Common myeloid progenitor, CD34-positive (primary cell): Measurements from ENCODE around the gene MEG3.
A peak's percentile ranks its signal among the peaks of the same experiment; 100 is the strongest.

Experiments used
- CTCF ChIA-PET: fragments of 350-600 bp; sonication (Branson Sonifier 250); formaldehyde crosslinking; loops from one replicate; lab custom pipeline; 2021; ENCODE audit warnings: antibody characterized with exemption; lab: Charles Lee
- POLR2A ChIA-PET: fragments of 350-600 bp; sonication (Branson Sonifier 250); formaldehyde crosslinking; loops from one replicate; lab custom pipeline; 2021; ENCODE audit warnings: antibody characterized with exemption; lab: Charles Lee
- DNase-seq, 3 donors: peaks; one replicate each; pipeline versions ENCODE4 v3.0.0 to v3.0.0-alpha.2; 2013
- H3K27ac ChIP-seq, 2 experiments: 1 replicate in 1 of 2; 2 replicates in 1 of 2; pipeline ENCODE4 v1.7.0; 2013; ENCODE audit warnings: inconsistent platforms in 2 of 2, low read length in 2 of 2, mild to moderate bottlenecking in 2 of 2, low read depth in 1 of 2, moderate library complexity in 1 of 2; ENCODE audit not compliant: severe bottlenecking in 2 of 2, insufficient read depth in 1 of 2, poor library complexity in 1 of 2
- H3K27me3 ChIP-seq, 5 experiments: replicated peaks in 2 of 5; 1 replicate in 3 of 5; 2 replicates in 2 of 5; pipeline versions ENCODE4 v1.6.1 to v1.7.0; 2013; ENCODE audit warnings: low read length in 4 of 5, mild to moderate bottlenecking in 2 of 5, moderate library complexity in 2 of 5, inconsistent platforms in 1 of 5; ENCODE audit not compliant: insufficient read depth in 5 of 5, control insufficient read depth in 4 of 5
- H3K36me3 ChIP-seq, 4 experiments: 1 replicate in 2 of 4; 2 replicates in 2 of 4; pipeline versions ENCODE4 v1.6.1 to v1.7.0; 2013; ENCODE audit warnings: low read length in 3 of 4, control low read depth in 1 of 4, mild to moderate bottlenecking in 1 of 4; ENCODE audit not compliant: control insufficient read depth in 4 of 4, insufficient read depth in 4 of 4
- H3K4me1 ChIP-seq, 4 experiments: 1 replicate in 3 of 4; 2 replicates in 1 of 4; pipeline versions ENCODE4 v1.6.1 to v1.7.1; 2013; ENCODE audit warnings: low read length in 3 of 4, mild to moderate bottlenecking in 3 of 4, control low read depth in 1 of 4, inconsistent platforms in 1 of 4, moderate library complexity in 1 of 4; ENCODE audit not compliant: control insufficient read depth in 4 of 4, insufficient read depth in 4 of 4; ENCODE audit errors: control extremely low read depth in 1 of 4
- H3K4me3 ChIP-seq, 7 experiments: 1 replicate in 4 of 7; 2 replicates in 3 of 7; pipeline versions ENCODE4 v1.5.1 to v1.7.0; 2013; ENCODE audit warnings: mild to moderate bottlenecking in 7 of 7, low read length in 6 of 7, moderate library complexity in 6 of 7, inconsistent platforms in 2 of 7, low read depth in 2 of 7, control low read depth in 1 of 7; ENCODE audit not compliant: insufficient read depth in 4 of 7, control insufficient read depth in 1 of 7; ENCODE audit errors: extremely low read depth in 1 of 7
- H3K9me3 ChIP-seq, 5 experiments: 1 replicate in 4 of 5; 2 replicates in 1 of 5; pipeline versions ENCODE4 v1.6.1 to v1.7.1; 2013; ENCODE audit warnings: low read length in 4 of 5, mild to moderate bottlenecking in 2 of 5, inconsistent platforms in 1 of 5, low read depth in 1 of 5, moderate library complexity in 1 of 5; ENCODE audit not compliant: control insufficient read depth in 4 of 5, insufficient read depth in 2 of 5; ENCODE audit errors: control extremely low read depth in 1 of 5
- WGBS: methylation state at CpG from one replicate; pipeline ENCODE4 v1.1.5; 2013; ENCODE audit not compliant: insufficient coverage; 5-methylcytosine and 5-hydroxymethylcytosine counted together

Gene MEG3

GRCh38 chr14:100861188-100861936 lies 35.4 kb downstream of the MEG3 start:
- POLR2A ChIA-PET = interaction anchor here (0.5 kb wide), 1 partner anchor 875 kb away, joined by 5 read pairs; no protein-coding TSS in a partner anchor
- CTCF ChIA-PET = no interaction called here
- Histone ChIP-seq H3K27ac (no peak overlapping the region), H3K4me1 (peaks cover 0 to 6% (median 3%) of the 10 kb centered on the region in 4 experiments), H3K36me3 (no peaks in the 10 kb centered on the region), H3K9me3 (no peaks in the 10 kb centered on the region), H3K4me3 (no peak overlapping the region), H3K27me3 (no peaks in the 10 kb centered on the region)
- no peak for DNase-seq
- 95% methylated on average over 8 of the region's 16 CpGs for WGBS

DNA sequence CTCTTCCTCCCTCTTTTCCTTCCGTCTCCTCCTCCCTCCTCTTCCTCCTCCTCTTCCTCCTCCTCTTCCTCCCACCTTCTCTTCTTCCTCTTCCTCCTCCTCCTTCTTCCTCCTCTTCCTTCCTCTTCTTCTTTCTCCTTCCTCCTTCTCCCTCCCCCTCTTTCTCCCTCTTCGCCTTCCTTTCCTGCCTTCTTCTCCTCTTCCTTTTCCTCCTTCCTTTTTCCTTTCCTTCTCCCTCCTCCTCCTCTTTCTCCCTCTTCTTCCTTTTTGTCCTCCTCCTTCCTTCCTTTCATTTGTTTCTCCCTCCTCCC lies 36.0 kb downstream of the MEG3 start:
- Histone ChIP-seq H3K36me3 (no peaks in the 10 kb centered on the region), H3K4me3 (no peak overlapping the region), H3K4me1 (peaks cover 0 to 6% (median 3%) of the 10 kb centered on the region in 4 experiments), H3K27me3 (no peaks in the 10 kb centered on the region), H3K9me3 (no peaks in the 10 kb centered on the region), H3K27ac (no peak overlapping the region)
- 89% methylated on average over 2 of the region's 2 CpGs for WGBS
- CTCF ChIA-PET = no interaction called here
- no peak for DNase-seq
- POLR2A ChIA-PET = no interaction called here

DNA sequence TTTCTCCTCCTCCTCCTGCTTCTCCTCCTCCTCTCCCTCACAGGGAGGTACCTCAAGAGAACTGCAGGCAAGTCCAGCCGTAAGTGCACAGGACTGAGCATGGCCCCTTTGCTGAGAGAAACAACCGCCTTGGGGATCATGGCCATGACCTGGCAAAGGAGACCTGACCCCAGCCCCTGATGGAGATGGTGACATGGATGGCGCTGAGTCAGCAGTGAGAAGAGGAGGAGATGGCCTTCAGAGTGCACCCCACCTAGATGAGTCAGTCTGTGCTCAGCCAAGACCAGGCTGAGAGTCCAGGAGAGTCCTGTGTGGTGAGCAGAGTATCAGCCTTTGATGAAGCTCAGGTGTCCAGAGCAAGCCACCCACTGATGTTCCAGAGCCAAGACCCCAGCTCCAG lies 36.4 kb downstream of the MEG3 start:
- CTCF ChIA-PET = interaction anchor here (1.4 kb wide), 1 partner anchor 377 kb away, joined by 3 read pairs; no protein-coding TSS in a partner anchor
- WGBS = 57% methylated on average over 2 of the region's 3 CpGs
- Histone ChIP-seq H3K27me3 (no peaks in the 10 kb centered on the region), H3K27ac (no peak overlapping the region), H3K4me1 (peaks cover 0 to 4% (median 2%) of the 10 kb centered on the region in 4 experiments), H3K4me3 (no peak overlapping the region), H3K36me3 (no peaks in the 10 kb centered on the region), H3K9me3 (no peaks in the 10 kb centered on the region)
- DNase-seq = no peak
- POLR2A ChIA-PET = no interaction called here

DNA sequence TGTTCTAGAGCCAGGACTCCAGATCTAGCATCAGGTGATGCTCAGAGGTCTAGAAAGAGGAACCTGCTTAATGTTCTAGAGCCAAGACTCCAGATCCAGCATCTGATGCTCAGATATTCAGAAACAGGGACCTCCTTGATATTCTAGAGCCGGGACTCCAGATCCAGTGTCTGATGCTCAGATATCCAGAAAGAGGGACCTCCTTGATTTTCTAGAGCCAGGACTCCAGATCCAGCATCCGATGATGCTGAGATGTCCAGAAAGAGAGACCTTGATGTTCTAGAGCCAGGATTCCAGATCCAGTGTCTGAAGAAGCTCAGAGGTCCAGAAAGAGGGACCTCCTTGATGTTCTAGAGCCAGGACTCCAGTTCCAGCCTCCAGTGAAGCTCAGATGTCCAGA lies 36.9 kb downstream of the MEG3 start:
- CTCF ChIA-PET = interaction anchor here (1.0 to 2.2 kb wide), 3 partner anchors 12 to 680 kb away, joined by 3 to 6 read pairs (median 3); no protein-coding TSS in a partner anchor
- Histone ChIP-seq H3K36me3 (no peaks in the 10 kb centered on the region), H3K4me1 (no peaks in the 10 kb centered on the region), H3K9me3 (no peaks in the 10 kb centered on the region), H3K27ac (no peak overlapping the region), H3K27me3 (no peaks in the 10 kb centered on the region), H3K4me3 (no peak overlapping the region)
- WGBS = 95% methylated on average over 2 of the region's 2 CpGs
- POLR2A ChIA-PET = no interaction called here
- no peak for DNase-seq

- Histone ChIP-seq H3K27ac (no peak overlapping the region), H3K27me3 (no peaks in the 10 kb centered on the region), H3K36me3 (no peaks in the 10 kb centered on the region), H3K4me1 (no peaks in the 10 kb centered on the region), H3K4me3 (no peak overlapping the region), H3K9me3 (no peaks in the 10 kb centered on the region)
- DNase-seq = no peak
- POLR2A ChIA-PET = no interaction called here
- CTCF ChIA-PET = interaction anchor here (1.3 to 2.2 kb wide), 2 partner anchors 12 to 14 kb away, joined by 3 to 6 read pairs; no protein-coding TSS in a partner anchor
- 96% methylated on average over 9 of the region's 10 CpGs for WGBS
These were observed 38.3 kb downstream of the MEG3 start for GRCh38 chr14:100864206-100864605.

- WGBS = 96% methylated on average over 6 of the region's 9 CpGs
- H3K4me1 ChIP-seq = no peaks in the 10 kb centered on the region
- no peaks in the 10 kb centered on the region for H3K27me3 ChIP-seq
- no peaks in the 10 kb centered on the region for H3K9me3 ChIP-seq
- peak overlapping the region in 1 of 2 experiments; percentile 47 for H3K27ac ChIP-seq
- POLR2A ChIA-PET = no interaction called here
- DNase-seq = no peak
- no peak overlapping the region for H3K4me3 ChIP-seq
- no peaks in the 10 kb centered on the region for H3K36me3 ChIP-seq
- CTCF ChIA-PET = interaction anchor here (1.3 to 2.2 kb wide), 3 partner anchors 11 to 14 kb away, joined by 3 to 8 read pairs (median 6); no protein-coding TSS in a partner anchor
These were observed 39.2 kb downstream of the MEG3 start for GRCh38 chr14:100864960-100865681.
